ENCODE measurements around the gene CBARP. TPM values are rescaled to one million over a fixed set of nuclear protein-coding genes. Genes with fewer than 3 reads are reported as not detected.

CBARP gene
- total and polyA plus RNA-seq, 2 donors, result 0.43 to 0.53 TPM

DNA sequence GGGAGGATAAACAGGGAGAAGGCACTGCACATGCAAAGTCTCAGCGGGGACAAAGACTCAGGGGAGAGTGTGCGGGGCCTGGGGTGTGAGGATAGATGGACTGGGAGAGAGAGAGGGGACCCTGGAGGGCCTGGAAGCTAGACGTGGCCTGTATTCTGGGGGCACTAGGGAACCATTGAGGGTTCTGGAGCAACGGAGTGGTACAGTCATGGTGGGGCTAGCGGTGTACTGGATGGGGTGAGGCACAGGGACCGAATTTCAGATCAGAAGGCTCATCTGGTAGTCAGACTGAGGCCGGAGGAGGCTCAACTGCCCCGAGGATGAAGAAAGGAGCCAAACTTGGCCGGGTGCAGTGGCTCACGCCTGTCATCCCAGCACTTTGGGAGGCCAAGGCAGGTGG is 55.7 kb downstream of the CBARP start:
- no peaks in the 10 kb centered on the region for H3K36me3 ChIP-seq (ENCODE audit: insufficient read depth)
- H3K4me1 ChIP-seq (ENCODE audit: insufficient read depth), result no peaks in the 10 kb centered on the region
- no peak overlapping the region for H3K27ac ChIP-seq (ENCODE audit: low read depth)
- no peak for DNase-seq (ENCODE audit: extremely low spot score)
- no peak overlapping the region for H3K4me3 ChIP-seq (ENCODE audit: low read depth, low read length)
- 93% methylated on average over 10 of the region's 10 CpGs for WGBS

DNA sequence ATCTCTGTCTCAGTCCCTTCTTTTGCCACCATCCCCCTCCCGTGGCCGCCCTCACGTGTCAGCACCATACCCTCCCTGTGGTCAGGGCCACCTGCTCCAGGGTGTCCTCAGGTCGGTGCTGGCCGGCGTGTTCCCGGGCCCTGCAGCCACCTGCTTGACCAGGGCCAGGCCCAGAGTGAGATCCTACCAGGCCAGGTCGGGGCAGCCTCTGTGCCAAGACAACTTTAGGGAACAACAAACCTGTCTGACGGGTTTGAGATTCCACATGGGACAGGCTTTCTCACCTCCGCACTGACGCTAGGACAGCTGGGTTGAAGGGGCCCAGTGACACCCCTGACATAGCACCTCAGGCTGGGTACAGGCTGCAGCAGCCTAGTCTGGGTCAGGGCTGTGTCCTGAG is 56.2 kb downstream of the CBARP start:
- Histone ChIP-seq H3K4me3 (ENCODE audit: low read depth, low read length) (no peak overlapping the region), H3K4me1 (ENCODE audit: insufficient read depth) (no peaks in the 10 kb centered on the region), H3K36me3 (ENCODE audit: insufficient read depth) (no peaks in the 10 kb centered on the region), H3K27ac (ENCODE audit: low read depth) (no peak overlapping the region)
- DNase-seq (ENCODE audit: extremely low spot score), result no peak
- WGBS, result 79% methylated on average over 11 of the region's 11 CpGs

Other genes with a start within 250 kb of the CBARP start
- gene GRIN3B, start 237.6 kb downstream of the CBARP start, total RNA-seq, result not detected
- 0.06 TPM for gene GRIN3B, start 237.6 kb downstream of the CBARP start, polyA plus RNA-seq
- gene TMEM259, start 216.9 kb downstream of the CBARP start, total RNA-seq, result 34.5 TPM
- gene TMEM259, start 216.9 kb downstream of the CBARP start, polyA plus RNA-seq, result 159 TPM
- not detected for gene RNU6-2, start 216.5 kb downstream of the CBARP start, total RNA-seq
- not detected for gene RNU6-2, start 216.5 kb downstream of the CBARP start, polyA plus RNA-seq
- gene CNN2, start 211.4 kb downstream of the CBARP start, total RNA-seq, result 73.3 TPM
- gene CNN2, start 211.4 kb downstream of the CBARP start, polyA plus RNA-seq, result 97.1 TPM
- 1.9 TPM for gene ABCA7, start 197.9 kb downstream of the CBARP start, total RNA-seq
- gene ABCA7, start 197.9 kb downstream of the CBARP start, polyA plus RNA-seq, result 5.9 TPM
- gene ARHGAP45, start 170.8 kb downstream of the CBARP start, total RNA-seq, result 5.7 TPM
- gene ARHGAP45, start 170.8 kb downstream of the CBARP start, polyA plus RNA-seq, result 12.0 TPM
- gene POLR2E, start 142.6 kb downstream of the CBARP start, total RNA-seq, result 35.2 TPM
- 255 TPM for gene POLR2E, start 142.6 kb downstream of the CBARP start, polyA plus RNA-seq
- gene GPX4, start 134.0 kb downstream of the CBARP start, total RNA-seq, result 71.3 TPM
- gene GPX4, start 134.0 kb downstream of the CBARP start, polyA plus RNA-seq, result 452 TPM
- 7.6 TPM for gene SBNO2, start 63.7 kb downstream of the CBARP start, total RNA-seq
- gene SBNO2, start 63.7 kb downstream of the CBARP start, polyA plus RNA-seq, result 44.8 TPM
- 31.7 TPM for gene STK11, start 32.2 kb downstream of the CBARP start, total RNA-seq
- gene STK11, start 32.2 kb downstream of the CBARP start, polyA plus RNA-seq, result 56.5 TPM
- gene ATP5F1D, start 3.7 kb upstream of the CBARP start, total RNA-seq, result 9.5 TPM
- 236 TPM for gene ATP5F1D, start 3.7 kb upstream of the CBARP start, polyA plus RNA-seq
- gene MIDN, start 10.6 kb upstream of the CBARP start, total RNA-seq, result 12.2 TPM
- 64.3 TPM for gene MIDN, start 10.6 kb upstream of the CBARP start, polyA plus RNA-seq
- 267 TPM for gene CIRBP, start 31.3 kb upstream of the CBARP start, total RNA-seq
- 536 TPM for gene CIRBP, start 31.3 kb upstream of the CBARP start, polyA plus RNA-seq
- gene FAM174C, start 37.5 kb upstream of the CBARP start, total RNA-seq, result 4.9 TPM
- 55.9 TPM for gene FAM174C, start 37.5 kb upstream of the CBARP start, polyA plus RNA-seq
- 0.32 TPM for gene EFNA2, start 47.9 kb upstream of the CBARP start, total RNA-seq
- gene EFNA2, start 47.9 kb upstream of the CBARP start, polyA plus RNA-seq, result 0.09 TPM
- 26.4 TPM for gene NDUFS7, start 145.9 kb upstream of the CBARP start, total RNA-seq
- 173 TPM for gene NDUFS7, start 145.9 kb upstream of the CBARP start, polyA plus RNA-seq
- 10.3 TPM for gene GAMT, start 163.5 kb upstream of the CBARP start, total RNA-seq
- gene GAMT, start 163.5 kb upstream of the CBARP start, polyA plus RNA-seq, result 18.5 TPM
- gene DAZAP1, start 169.6 kb upstream of the CBARP start, total RNA-seq, result 37.0 TPM
- gene DAZAP1, start 169.6 kb upstream of the CBARP start, polyA plus RNA-seq, result 71.5 TPM
- gene RPS15, start 200.4 kb upstream of the CBARP start, total RNA-seq, result 507 TPM
- 3,233 TPM for gene RPS15, start 200.4 kb upstream of the CBARP start, polyA plus RNA-seq
- gene APC2, start 212.1 kb upstream of the CBARP start, total RNA-seq, result 1.2 TPM
- 0.66 TPM for gene APC2, start 212.1 kb upstream of the CBARP start, polyA plus RNA-seq
- 15.0 TPM for gene C19orf25, start 241.2 kb upstream of the CBARP start, total RNA-seq
- gene C19orf25, start 241.2 kb upstream of the CBARP start, polyA plus RNA-seq, result 40.5 TPM

All from urinary bladder (tissue), 4 donors.